Uterus (tissue), 4 donors: ENCODE data around the gene AP2A1. TPM values are rescaled to one million over a fixed set of nuclear protein-coding genes. Genes with fewer than 3 reads are reported as not detected.

Experiments used
- DNase-seq, 2 donors: peaks; one replicate each; pipeline ENCODE4 v3.0.0-alpha.2; 2019 to 2020
- H3K27ac ChIP-seq, 2 donors: fragments of 200-600 bp; sonication (generic); 1 replicate in 1 of 2; 2 replicates in 1 of 2; pipeline ENCODE4 v1.5.1; 2016 to 2018
- H3K27me3 ChIP-seq, 2 donors: fragments of 200-600 bp; sonication (generic); one replicate each; pipeline ENCODE4 v1.5.1; 2018 to 2019; ENCODE audit warnings: control low read depth in 1 of 2
- H3K36me3 ChIP-seq, 2 donors: fragments of 200-600 bp; sonication (generic); one replicate each; pipeline ENCODE4 v1.5.1; 2019; ENCODE audit warnings: control low read depth in 1 of 2
- H3K4me1 ChIP-seq, 2 donors: fragments of 200-600 bp; sonication (generic); one replicate each; pipeline ENCODE4 v1.5.1; 2018 to 2019; ENCODE audit warnings: control low read depth in 1 of 2
- H3K4me3 ChIP-seq, 2 donors: fragments of 200-600 bp; sonication (generic); 1 replicate in 1 of 2; 2 replicates in 1 of 2; pipeline ENCODE4 v1.5.1; 2018 to 2019; ENCODE audit warnings: mild to moderate bottlenecking in 1 of 2
- H3K9me3 ChIP-seq, 2 donors: fragments of 200-600 bp; sonication (generic); one replicate each; pipeline ENCODE4 v1.5.1; 2019; ENCODE audit warnings: control low read depth in 1 of 2
- POLR2A ChIP-seq, 2 donors: fragments of 450-650 bp; IDR thresholded peaks; one replicate each; pipeline ENCODE4 v1.6.1; 2016; ENCODE audit warnings: antibody characterized with exemption in 2 of 2, mild to moderate bottlenecking in 1 of 2, moderate library complexity in 1 of 2
- intact Hi-C: fragments of 100-400 bp; cut with DNase I; formaldehyde crosslinking; loops from one replicate; pipeline ENCODE4 v1.15.1; 2023; ENCODE audit warnings: low total_unique reads
- total RNA-seq, 4 donors: library from RNA; depleted of rRNA in 3 of 4; stranded (reverse); fragments of >200 nt in 3 of 4; gene quantifications; one replicate each; pipeline versions ENCODE4 v1.1.0 to v1.2.4, GENCODE V29; 2014 to 2023
- TF ChIP-seq, protein P1 (sequence below), 4 experiments: fragments of 200-600 bp in 2 of 4; fragments of 450-650 bp in 2 of 4; sonication (generic) in 2 of 4; IDR thresholded peaks; one replicate each; pipeline ENCODE4 v1.5.1; 2016 to 2019; ENCODE audit warnings: antibody characterized with exemption in 4 of 4, mild to moderate bottlenecking in 2 of 4, moderate library complexity in 1 of 4
- donor health status: DM: yes; HTN: yes; CAD: no.

AP2A1 gene
- total RNA-seq, 4 donors from 2014 or later, result 47.1 to 114 (median 54.7) TPM

DNA sequence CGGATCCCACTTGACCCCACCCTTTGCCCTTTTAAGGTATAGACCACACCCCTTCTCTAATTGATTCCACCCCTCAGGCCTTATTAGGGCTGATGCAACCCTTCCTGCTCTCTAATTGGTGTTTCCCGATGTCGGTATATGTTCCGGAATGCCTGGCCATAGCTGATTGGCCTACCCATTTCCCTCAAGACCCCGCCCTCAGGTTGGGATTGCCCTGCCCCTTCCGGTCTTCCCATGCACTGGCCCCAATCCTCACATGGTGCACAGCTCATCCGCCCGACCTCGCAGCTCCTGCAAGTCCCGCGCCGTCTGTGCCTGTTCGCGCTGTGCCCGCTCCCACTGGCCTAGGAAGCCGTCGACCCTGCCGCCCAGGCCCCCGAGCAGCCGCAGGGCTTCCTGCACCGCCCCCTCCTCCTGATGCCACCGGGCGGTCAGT is 21.8 kb upstream of the AP2A1 start:
- H3K27me3 ChIP-seq, result no peaks in the 10 kb centered on the region
- H3K9me3 ChIP-seq, result no peaks in the 10 kb centered on the region
- H3K27ac ChIP-seq, result no peak overlapping the region
- intact Hi-C loops, result no loop called here
- no peak for DNase-seq
- no peaks in the 10 kb centered on the region for H3K36me3 ChIP-seq
- H3K4me3 ChIP-seq, result no peak overlapping the region
- TF ChIP-seq, protein P1, sequence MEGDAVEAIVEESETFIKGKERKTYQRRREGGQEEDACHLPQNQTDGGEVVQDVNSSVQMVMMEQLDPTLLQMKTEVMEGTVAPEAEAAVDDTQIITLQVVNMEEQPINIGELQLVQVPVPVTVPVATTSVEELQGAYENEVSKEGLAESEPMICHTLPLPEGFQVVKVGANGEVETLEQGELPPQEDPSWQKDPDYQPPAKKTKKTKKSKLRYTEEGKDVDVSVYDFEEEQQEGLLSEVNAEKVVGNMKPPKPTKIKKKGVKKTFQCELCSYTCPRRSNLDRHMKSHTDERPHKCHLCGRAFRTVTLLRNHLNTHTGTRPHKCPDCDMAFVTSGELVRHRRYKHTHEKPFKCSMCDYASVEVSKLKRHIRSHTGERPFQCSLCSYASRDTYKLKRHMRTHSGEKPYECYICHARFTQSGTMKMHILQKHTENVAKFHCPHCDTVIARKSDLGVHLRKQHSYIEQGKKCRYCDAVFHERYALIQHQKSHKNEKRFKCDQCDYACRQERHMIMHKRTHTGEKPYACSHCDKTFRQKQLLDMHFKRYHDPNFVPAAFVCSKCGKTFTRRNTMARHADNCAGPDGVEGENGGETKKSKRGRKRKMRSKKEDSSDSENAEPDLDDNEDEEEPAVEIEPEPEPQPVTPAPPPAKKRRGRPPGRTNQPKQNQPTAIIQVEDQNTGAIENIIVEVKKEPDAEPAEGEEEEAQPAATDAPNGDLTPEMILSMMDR (IDR thresholded peaks at IDR 0.05), result no peak
- no peak for TF ChIP-seq POLR2A (IDR thresholded peaks at IDR 0.05)
- no peaks in the 10 kb centered on the region for H3K4me1 ChIP-seq

DNA sequence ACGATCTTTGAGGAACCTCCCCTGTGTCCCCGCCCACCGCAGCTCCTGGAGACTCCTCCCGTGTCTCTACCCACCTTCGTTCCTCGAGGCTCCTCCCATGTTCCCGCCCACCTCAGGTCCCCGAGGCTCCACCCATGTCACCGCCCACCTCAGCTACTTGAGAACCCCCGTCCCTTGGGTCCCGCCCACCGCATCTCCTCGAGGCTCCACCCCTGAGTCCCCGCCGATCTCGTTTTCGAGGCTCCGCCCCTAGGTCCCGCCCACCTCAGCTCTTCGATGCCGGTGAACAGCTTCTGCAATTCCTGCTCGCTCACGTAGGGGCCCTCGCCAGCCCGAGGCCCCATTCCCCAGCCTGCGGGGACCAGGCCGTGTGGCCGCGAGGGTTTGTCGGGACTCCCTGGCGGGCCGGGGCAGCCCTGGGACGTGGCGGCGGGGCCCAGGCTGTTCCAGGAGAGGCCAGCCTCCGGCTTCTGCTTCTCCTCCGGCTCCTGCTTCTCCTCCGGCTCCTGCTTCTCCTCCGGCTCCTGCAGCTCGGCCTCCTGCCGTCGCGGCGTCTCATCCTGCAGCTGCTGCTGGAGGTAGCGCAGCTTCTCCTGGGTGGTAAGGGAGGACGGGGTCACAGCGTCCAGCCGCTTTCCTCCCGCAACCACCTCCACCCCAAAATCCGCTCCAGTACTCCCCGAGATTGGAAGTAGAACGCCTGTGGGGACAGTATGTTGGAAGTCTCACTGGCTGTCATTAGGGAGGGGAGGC is 20.4 kb upstream of the AP2A1 start:
- TF ChIP-seq POLR2A (IDR thresholded peaks at IDR 0.05), result no peak
- TF ChIP-seq, protein P1 (IDR thresholded peaks at IDR 0.05), result no peak
- Histone ChIP-seq H3K4me3 (no peak overlapping the region), H3K4me1 (no peaks in the 10 kb centered on the region), H3K36me3 (no peaks in the 10 kb centered on the region), H3K9me3 (no peaks in the 10 kb centered on the region), H3K27ac (no peak overlapping the region), H3K27me3 (no peaks in the 10 kb centered on the region)
- DNase-seq, result peak; percentile 51 to 62
- intact Hi-C loops, result no loop called here

DNA sequence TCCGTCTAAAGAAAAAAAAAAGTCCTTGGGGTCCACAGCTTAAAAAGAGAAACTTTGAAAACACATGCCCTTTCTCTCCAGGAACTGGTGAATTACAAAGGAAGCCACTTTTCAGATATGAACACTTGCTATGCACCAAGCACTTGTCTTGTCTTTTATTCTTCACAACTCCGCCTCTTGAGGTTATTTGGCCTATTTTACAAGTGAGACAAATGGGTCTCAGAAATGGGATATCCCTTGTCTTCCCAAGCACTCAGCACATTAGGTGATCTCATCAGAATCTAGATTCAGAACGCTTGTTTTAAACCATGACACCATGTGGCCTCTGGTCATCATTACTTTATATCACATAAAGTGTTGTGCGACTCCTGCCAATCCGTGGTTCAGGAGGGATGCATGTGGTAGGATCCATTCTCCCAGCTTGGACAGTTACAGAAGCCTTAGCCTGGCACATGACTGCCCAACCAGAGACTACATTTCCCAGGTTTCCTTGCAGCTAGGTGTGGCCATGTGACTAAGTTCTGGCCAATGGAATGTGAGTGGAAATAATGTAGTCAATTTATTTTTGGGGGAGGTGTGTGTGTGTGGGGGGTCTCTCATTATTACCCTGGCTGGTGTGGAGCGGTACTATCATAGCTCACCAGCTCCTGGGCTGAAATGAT is 17.6 kb upstream of the AP2A1 start:
- Histone ChIP-seq H3K27ac (no peak overlapping the region), H3K9me3 (no peaks in the 10 kb centered on the region), H3K27me3 (no peaks in the 10 kb centered on the region), H3K4me3 (no peak overlapping the region), H3K36me3 (no peaks in the 10 kb centered on the region), H3K4me1 (no peaks in the 10 kb centered on the region)
- no peak for DNase-seq
- intact Hi-C loops, result no loop called here
- TF ChIP-seq POLR2A (IDR thresholded peaks at IDR 0.05), result no peak
- TF ChIP-seq, protein P1 (IDR thresholded peaks at IDR 0.05), result no peak

DNA sequence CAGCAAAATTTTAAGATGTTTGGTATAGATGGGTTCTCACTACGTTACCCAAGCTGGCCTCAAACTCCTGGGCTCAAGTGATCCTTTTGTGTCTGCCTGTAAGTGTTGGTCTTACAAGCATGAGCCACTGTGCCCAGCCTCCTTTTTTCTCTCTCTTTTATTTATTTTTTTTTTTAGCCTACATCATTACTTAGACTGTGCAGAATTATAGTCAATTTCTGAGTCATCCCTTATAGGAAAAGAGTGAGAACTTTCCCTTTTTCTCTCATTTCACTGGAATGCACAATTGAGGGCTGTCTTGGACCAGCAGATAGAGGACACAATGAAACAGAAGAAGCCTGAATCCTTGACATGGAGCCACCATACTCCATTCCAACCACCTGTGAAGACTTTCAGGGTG is 17.0 kb upstream of the AP2A1 start:
- no peak for DNase-seq
- intact Hi-C loops, result no loop called here
- TF ChIP-seq, protein P1 (IDR thresholded peaks at IDR 0.05), result no peak
- no peak for TF ChIP-seq POLR2A (IDR thresholded peaks at IDR 0.05)
- Histone ChIP-seq H3K27me3 (no peaks in the 10 kb centered on the region), H3K27ac (no peak overlapping the region), H3K4me1 (no peaks in the 10 kb centered on the region), H3K4me3 (no peak overlapping the region), H3K9me3 (no peaks in the 10 kb centered on the region), H3K36me3 (no peaks in the 10 kb centered on the region)

DNA sequence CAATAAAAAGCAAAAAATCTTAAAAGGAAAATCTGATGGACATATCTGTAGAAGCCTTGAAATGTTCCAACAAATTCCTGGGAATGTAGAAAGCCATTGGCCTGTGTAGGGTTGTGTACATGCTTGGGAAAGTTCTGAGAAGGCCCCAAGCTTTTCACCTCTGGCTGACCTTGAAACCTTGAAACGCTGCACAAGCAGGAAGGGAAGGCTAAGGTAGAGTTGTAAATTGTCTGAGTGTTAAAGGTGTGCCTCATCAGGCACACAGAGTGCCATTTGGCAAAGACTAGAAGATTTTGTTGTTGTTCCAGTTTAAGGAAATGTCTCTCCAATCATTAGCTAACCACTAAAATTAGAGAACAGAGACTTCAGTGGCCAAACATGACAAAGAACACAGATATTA is 14.1 kb upstream of the AP2A1 start:
- H3K27me3 ChIP-seq, result no peaks in the 10 kb centered on the region
- intact Hi-C loops, result no loop called here
- H3K9me3 ChIP-seq, result no peaks in the 10 kb centered on the region
- TF ChIP-seq, protein P1 (IDR thresholded peaks at IDR 0.05), result no peak
- TF ChIP-seq POLR2A (IDR thresholded peaks at IDR 0.05), result no peak
- no peaks in the 10 kb centered on the region for H3K36me3 ChIP-seq
- DNase-seq, result no peak
- no peak overlapping the region for H3K4me3 ChIP-seq
- H3K27ac ChIP-seq, result no peak overlapping the region
- no peaks in the 10 kb centered on the region for H3K4me1 ChIP-seq
